Measurements from ENCODE around the gene COL4A2.
"Not testable (repeated sequence)": the region's sequence is repeated elsewhere in the genome, so short reads cannot be mapped to it uniquely, and the experiment has no call there.

The COL4A2 gene

GRCh38 chr13:110310541-110311442 lies 3.7 kb downstream of the COL4A2 start:
- no peak for DNase-seq (ENCODE audit: low read depth)
- no peak overlapping the region for H3K4me3 ChIP-seq (ENCODE audit: low read depth, low read length)
- TF ChIP-seq CTCF (IDR thresholded peaks at IDR 0.05; ENCODE audit: insufficient read depth, low read depth, low read length, missing control alignments) = no peak

GRCh38 chr13:110311443-110312338 lies 4.6 kb downstream of the COL4A2 start:
- no peak for DNase-seq (ENCODE audit: low read depth)
- H3K4me3 ChIP-seq (ENCODE audit: low read depth, low read length) = no peak overlapping the region
- no peak for TF ChIP-seq CTCF (IDR thresholded peaks at IDR 0.05; ENCODE audit: insufficient read depth, low read depth, low read length, missing control alignments)

- no peak overlapping the region for H3K4me3 ChIP-seq (ENCODE audit: low read depth, low read length)
- no peak for DNase-seq (ENCODE audit: low read depth)
Measured at GRCh38 chr13:110312339-110313031, 5.4 kb downstream of the COL4A2 start.

GRCh38 chr13:110313261-110313660 lies 6.2 kb downstream of the COL4A2 start:
- not testable (repeated sequence) for H3K4me3 ChIP-seq (ENCODE audit: low read depth, low read length); DNase-seq (ENCODE audit: low read depth)

More at GRCh38 chr13:110312339-110313031, 5.4 kb downstream of the COL4A2 start:
- TF ChIP-seq CTCF (IDR thresholded peaks at IDR 0.05; ENCODE audit: insufficient read depth, low read depth, low read length, missing control alignments) = no peak

- H3K4me3 ChIP-seq (ENCODE audit: low read depth, low read length); DNase-seq (ENCODE audit: low read depth): not testable (repeated sequence)
Measured at GRCh38 chr13:110313733-110314132, 6.6 kb downstream of the COL4A2 start.

GRCh38 chr13:110314516-110315245 lies 7.6 kb downstream of the COL4A2 start:
- no peak for TF ChIP-seq CTCF (IDR thresholded peaks at IDR 0.05; ENCODE audit: insufficient read depth, low read depth, low read length, missing control alignments)
- H3K4me3 ChIP-seq (ENCODE audit: low read depth, low read length) = no peak overlapping the region
- DNase-seq (ENCODE audit: low read depth) = no peak

GRCh38 chr13:110316196-110316595 lies 9.1 kb downstream of the COL4A2 start:
- no peak for TF ChIP-seq CTCF (IDR thresholded peaks at IDR 0.05; ENCODE audit: insufficient read depth, low read depth, low read length, missing control alignments)
- no peak for DNase-seq (ENCODE audit: low read depth)
- H3K4me3 ChIP-seq (ENCODE audit: low read depth, low read length) = no peak overlapping the region
